Measurements from ENCODE around the gene FSCB.

- TF ChIP-seq CTCF (conservative IDR thresholded peaks at IDR 0.05; ENCODE audit: low read depth, low read length) (no peak), POLR2A (IDR thresholded peaks at IDR 0.05; ENCODE audit: low read depth, low read length) (no peak), ELK1 (IDR thresholded peaks at IDR 0.05; ENCODE audit: borderline replicate concordance, low read depth, low read length) (no peak), USF2 (IDR thresholded peaks at IDR 0.05; ENCODE audit: low read depth, low read length) (no peak), BHLHE40 (IDR thresholded peaks at IDR 0.05; ENCODE audit: low read depth, low read length) (no peak), CEBPB (IDR thresholded peaks at IDR 0.05; ENCODE audit: low read depth, low read length) (no peak), MAZ (IDR thresholded peaks at IDR 0.05; ENCODE audit: borderline replicate concordance, low read depth, low read length) (no peak), MAFK (IDR thresholded peaks at IDR 0.05; ENCODE audit: low read depth, low read length) (no peak), FOS (IDR thresholded peaks at IDR 0.05; ENCODE audit: low read depth, low read length) (no peak), MXI1 (IDR thresholded peaks at IDR 0.05; ENCODE audit: borderline replicate concordance, low read depth, low read length) (no peak), RFX5 (IDR thresholded peaks at IDR 0.05; ENCODE audit: low read depth, low read length) (no peak), NFE2L2 (IDR thresholded peaks at IDR 0.05; ENCODE audit: low read depth, low read length) (no peak), RCOR1 (IDR thresholded peaks at IDR 0.05; ENCODE audit: insufficient replicate concordance, low read length) (no peak)
These were observed 9.9 kb downstream of the FSCB start for GRCh38 chr14:44497148-44497547.

Measured in IMR-90 (cell line).